ENCODE data around the gene TXNL1. TPM values are rescaled to one million over a fixed set of nuclear protein-coding genes. Genes with fewer than 3 reads are reported as not detected.

The TXNL1 gene
- polyA plus RNA-seq, 1 donor: 110 TPM

GRCh38 chr18:56569416-56569815 lies 69.0 kb downstream of the TXNL1 start:
- DNase-seq (ENCODE audit: low read depth): no peak

- no peak for DNase-seq (ENCODE audit: low read depth)
Observed at GRCh38 chr18:56568986-56569385, 69.4 kb downstream of the TXNL1 start.

GRCh38 chr18:56565551-56566345 lies 72.6 kb downstream of the TXNL1 start:
- DNase-seq (ENCODE audit: low read depth): peak; percentile 90

GRCh38 chr18:56565046-56565445 lies 73.3 kb downstream of the TXNL1 start:
- DNase-seq (ENCODE audit: low read depth): peak; percentile 56

DNA sequence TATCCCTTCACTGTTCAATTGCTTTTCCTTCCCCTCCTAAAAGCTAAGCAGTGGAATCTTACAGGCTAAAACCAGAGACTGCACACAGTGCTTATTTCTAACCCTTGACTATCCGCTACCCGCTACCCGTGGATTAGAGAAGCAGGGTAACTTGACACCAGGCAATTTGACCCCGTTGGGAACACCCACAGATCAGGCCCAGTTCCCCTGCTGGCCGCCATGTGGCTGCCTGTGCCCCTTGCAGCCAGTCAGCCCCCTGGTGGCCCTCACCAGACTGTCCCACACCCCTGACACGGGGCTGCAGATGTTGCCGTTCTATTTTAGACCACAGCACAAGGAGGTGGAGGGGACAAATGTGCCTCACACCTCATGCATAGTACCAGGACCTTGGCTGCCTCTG lies 74.8 kb downstream of the TXNL1 start:
- DNase-seq (ENCODE audit: low read depth): no peak

GRCh38 chr18:56562479-56562878 lies 75.9 kb downstream of the TXNL1 start:
- DNase-seq (ENCODE audit: low read depth): no peak

DNA sequence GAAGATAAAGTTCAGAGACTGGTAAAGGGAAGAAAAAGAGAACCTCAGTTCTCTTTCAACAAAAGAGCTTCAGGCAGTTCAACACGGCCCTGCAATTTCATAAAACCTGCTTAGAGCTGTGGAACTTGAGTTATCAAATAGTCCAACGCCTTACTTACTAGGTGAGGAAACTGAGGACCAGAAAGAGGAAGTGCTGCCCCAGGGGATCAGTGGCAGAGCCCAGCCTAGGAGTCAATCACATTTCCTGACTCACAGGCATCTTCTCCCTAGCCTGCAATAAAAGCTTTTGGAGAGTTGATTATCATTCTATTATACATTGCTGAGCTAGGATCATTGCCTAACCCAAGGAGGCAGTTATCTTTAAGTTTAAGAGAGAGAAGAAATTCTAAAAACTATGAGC lies 77.4 kb downstream of the TXNL1 start:
- no peak for DNase-seq (ENCODE audit: low read depth)

DNA sequence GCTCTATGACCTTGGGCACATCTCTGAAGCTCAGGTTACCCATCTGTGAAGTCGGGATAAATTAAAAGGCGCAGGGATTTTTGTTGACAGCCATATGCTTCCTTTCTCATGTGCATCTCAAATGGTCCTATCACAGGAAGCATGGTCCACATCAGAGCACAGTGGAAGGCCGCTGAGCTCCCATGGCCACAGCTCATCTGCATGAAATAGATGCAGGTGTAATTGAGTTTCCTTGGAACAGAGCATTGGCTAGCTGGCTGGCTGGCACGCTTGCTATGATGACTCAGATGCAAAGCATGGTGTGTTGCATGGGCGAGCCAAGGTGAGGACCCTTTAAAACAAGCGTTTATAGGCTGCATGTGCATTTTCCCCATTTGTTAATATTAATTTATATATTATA lies 79.3 kb downstream of the TXNL1 start:
- no peak for DNase-seq (ENCODE audit: low read depth)

GRCh38 chr18:56556907-56557306 lies 81.5 kb downstream of the TXNL1 start:
- DNase-seq (ENCODE audit: low read depth): no peak

- no peak for DNase-seq (ENCODE audit: low read depth)
Observed at GRCh38 chr18:56550121-56550520, 88.3 kb downstream of the TXNL1 start.

Other genes with a start within 250 kb of the TXNL1 start
- gene WDR7, start 12.8 kb upstream of the TXNL1 start, polyA plus RNA-seq (ENCODE audit: insufficient read length): 8.9 TPM

Measured in forelimb muscle (tissue), 1 donor.